Stomach (tissue), 9 donors: Measurements from ENCODE around the gene EFCAB10. TPM values are rescaled to one million over a fixed set of nuclear protein-coding genes. Genes with fewer than 3 reads are reported as not detected.

Source experiments
- DNase-seq, 2 donors: peaks; one replicate each; pipeline versions ENCODE4 v3.0.0 to v3.0.0-alpha.2; 2013 to 2019
- H3K27ac ChIP-seq, 5 donors: fragments of 200-600 bp in 4 of 5; sonication (generic) in 4 of 5; one replicate each; pipeline ENCODE4 v1.5.1; 2013 to 2019; ENCODE audit warnings: mild to moderate bottlenecking in 1 of 5, moderate library complexity in 1 of 5
- H3K27me3 ChIP-seq, 3 donors: fragments of 200-600 bp; sonication (generic); one replicate each; pipeline ENCODE4 v1.5.1; 2017 to 2019; ENCODE audit warnings: mixed run types in 1 of 3
- H3K36me3 ChIP-seq, 4 donors: fragments of 200-600 bp; sonication (generic); 1 replicate in 3 of 4; 2 replicates in 1 of 4; pipeline ENCODE4 v1.5.1; 2016 to 2019
- H3K4me1 ChIP-seq, 4 donors: fragments of 200-600 bp; sonication (generic); one replicate each; pipeline ENCODE4 v1.5.1; 2016 to 2019
- H3K4me3 ChIP-seq, 4 donors: fragments of 200-600 bp; sonication (generic) in 3 of 4; one replicate each; pipeline ENCODE4 v1.5.1; 2016 to 2019; ENCODE audit warnings: mild to moderate bottlenecking in 1 of 4
- H3K9me3 ChIP-seq, 4 donors: fragments of 200-600 bp; sonication (generic); one replicate each; pipeline ENCODE4 v1.5.1; 2016 to 2019
- EP300 ChIP-seq: sonication (generic); formaldehyde crosslinking; IDR thresholded peaks from one replicate; pipeline ENCODE4 v1.6.1; 2017; ENCODE audit warnings: antibody characterized with exemption
- POLR2A ChIP-seq, 4 donors: fragments of 450-650 bp; IDR thresholded peaks; one replicate each; pipeline ENCODE4 v1.6.1; 2016; ENCODE audit warnings: antibody characterized with exemption in 4 of 4, control low read depth in 2 of 4, mild to moderate bottlenecking in 1 of 4, moderate library complexity in 1 of 4
- POLR2AphosphoS5 ChIP-seq, 3 donors: sonication (generic); formaldehyde crosslinking; IDR thresholded peaks; one replicate each; pipeline ENCODE4 v1.6.1; 2016; ENCODE audit warnings: antibody characterized with exemption in 3 of 3
- WGBS, 5 donors: extraction: QIAGEN DNeasy Blood & Tissue Kit in 3 of 5; methylation state at CpG; one replicate each; pipeline versions ENCODE4 v1.1.5 to v1.1.7; 2013 to 2018; 5-methylcytosine and 5-hydroxymethylcytosine counted together
- intact Hi-C: fragments of 100-400 bp; cut with DNase I; formaldehyde crosslinking; loops from one replicate; pipeline ENCODE4 v1.15.1; 2023; ENCODE audit warnings: low total_unique reads
- polyA plus RNA-seq, 3 donors: library from polyadenylated mRNA; stranded (reverse); fragments of 200-250 nt; gene quantifications; one replicate each; pipeline ENCODE4 v1.2.3, GENCODE V29; 2013
- total RNA-seq, 5 donors: library from RNA; depleted of rRNA; stranded (reverse); fragments of >200 nt; gene quantifications; one replicate each; pipeline versions ENCODE4 v1.1.0 to v1.2.3, GENCODE V29; 2014 to 2016
- TF ChIP-seq, protein P1 (sequence below), 7 experiments: fragments of 450-650 bp in 4 of 7; fragments of 200-600 bp in 3 of 7; sonication (generic) in 3 of 7; IDR thresholded peaks; one replicate each; pipeline ENCODE4 v1.5.1; 2016 to 2019; ENCODE audit warnings: antibody characterized with exemption in 7 of 7, control low read depth in 2 of 7, mild to moderate bottlenecking in 1 of 7
- donor health status: healthy with polysubstance abuse.
- donor health status: Bipolar disorder and iron deficiency.
- donor health status: healthy.

EFCAB10 gene
- total and polyA plus RNA-seq, 8 donors = 1.5 TPM; not detected in 7

DNA sequence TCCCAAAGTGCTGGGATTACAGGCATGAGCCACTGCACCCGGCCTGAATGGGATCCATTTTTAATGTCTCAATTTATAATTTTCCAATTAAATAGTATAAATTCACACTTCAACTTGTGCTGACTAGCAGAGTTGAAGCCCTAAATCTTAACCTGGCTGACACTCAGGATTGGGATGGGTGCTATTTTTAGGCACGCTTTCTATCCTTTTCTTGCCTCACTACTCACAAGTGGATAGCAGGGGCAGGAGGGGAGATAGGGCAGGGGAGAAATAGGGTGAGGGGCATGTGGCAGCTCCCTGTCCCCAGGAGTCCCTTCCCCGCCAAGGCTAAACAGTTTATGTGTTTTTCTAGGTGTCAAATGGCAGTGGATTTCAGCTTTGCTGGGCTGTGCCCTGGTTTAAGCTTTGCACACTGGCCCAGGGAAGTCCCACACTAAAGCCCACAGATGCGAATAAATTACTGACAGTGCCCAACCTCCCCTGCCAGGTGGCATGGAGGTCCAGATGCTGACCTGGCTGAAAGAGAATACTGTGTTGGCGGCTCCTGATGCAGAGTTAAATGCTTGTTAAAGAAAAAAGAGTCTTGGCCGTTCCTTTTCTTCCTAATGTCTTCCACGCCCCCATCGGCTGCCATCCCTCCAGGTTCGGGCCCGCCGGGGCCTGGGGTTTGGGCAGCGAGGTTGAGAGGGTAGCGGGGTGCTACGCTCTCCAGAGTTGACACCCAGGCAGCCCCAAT lies 36.2 kb upstream of the EFCAB10 start:
- TF ChIP-seq, protein P1, sequence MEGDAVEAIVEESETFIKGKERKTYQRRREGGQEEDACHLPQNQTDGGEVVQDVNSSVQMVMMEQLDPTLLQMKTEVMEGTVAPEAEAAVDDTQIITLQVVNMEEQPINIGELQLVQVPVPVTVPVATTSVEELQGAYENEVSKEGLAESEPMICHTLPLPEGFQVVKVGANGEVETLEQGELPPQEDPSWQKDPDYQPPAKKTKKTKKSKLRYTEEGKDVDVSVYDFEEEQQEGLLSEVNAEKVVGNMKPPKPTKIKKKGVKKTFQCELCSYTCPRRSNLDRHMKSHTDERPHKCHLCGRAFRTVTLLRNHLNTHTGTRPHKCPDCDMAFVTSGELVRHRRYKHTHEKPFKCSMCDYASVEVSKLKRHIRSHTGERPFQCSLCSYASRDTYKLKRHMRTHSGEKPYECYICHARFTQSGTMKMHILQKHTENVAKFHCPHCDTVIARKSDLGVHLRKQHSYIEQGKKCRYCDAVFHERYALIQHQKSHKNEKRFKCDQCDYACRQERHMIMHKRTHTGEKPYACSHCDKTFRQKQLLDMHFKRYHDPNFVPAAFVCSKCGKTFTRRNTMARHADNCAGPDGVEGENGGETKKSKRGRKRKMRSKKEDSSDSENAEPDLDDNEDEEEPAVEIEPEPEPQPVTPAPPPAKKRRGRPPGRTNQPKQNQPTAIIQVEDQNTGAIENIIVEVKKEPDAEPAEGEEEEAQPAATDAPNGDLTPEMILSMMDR (IDR thresholded peaks at IDR 0.05) = no peak
- TF ChIP-seq POLR2A (IDR thresholded peaks at IDR 0.05) (no peak), POLR2AphosphoS5 (IDR thresholded peaks at IDR 0.05) (no peak), EP300 (no peak)
- no peak overlapping the region for H3K4me3 ChIP-seq
- WGBS, 5 donors = 94 to 98% (median 97%) methylated on average over 14 of the region's 14 CpGs
- no peak overlapping the region for H3K27ac ChIP-seq
- H3K9me3 ChIP-seq = no peaks in the 10 kb centered on the region
- H3K36me3 ChIP-seq = peaks cover 34 to 84% (median 78%) of the 10 kb centered on the region in 4 donors
- H3K27me3 ChIP-seq = no peaks in the 10 kb centered on the region
- DNase-seq = no peak
- H3K4me1 ChIP-seq = peaks cover 0 to 15% (median 6%) of the 10 kb centered on the region in 4 donors
- intact Hi-C loops = no loop called here

DNA sequence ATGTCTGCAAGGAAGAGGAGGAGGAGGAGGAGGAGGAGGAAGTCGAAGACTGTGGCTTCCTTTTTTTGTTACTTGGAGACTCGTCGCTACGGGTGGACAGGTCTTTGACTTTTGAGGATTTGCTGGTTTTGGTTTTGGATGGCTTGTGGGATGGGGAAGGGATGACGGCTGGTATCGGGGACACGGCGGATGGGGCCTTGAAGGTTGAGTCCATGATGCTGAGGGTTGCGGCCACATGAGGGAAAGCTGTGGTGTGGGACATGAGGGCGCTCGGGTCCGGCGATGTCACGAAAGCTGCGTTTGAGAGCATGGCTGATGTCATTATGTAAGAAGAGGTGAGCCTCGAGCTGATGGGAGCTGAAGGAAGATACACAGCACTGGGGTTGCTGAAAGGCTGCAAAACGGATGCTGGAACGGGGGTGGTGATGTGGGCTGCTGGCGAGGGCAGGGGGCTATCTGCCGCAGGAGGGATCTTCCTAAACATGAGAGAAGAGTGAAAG lies 33.1 kb upstream of the EFCAB10 start:
- intact Hi-C loops = no loop called here
- TF ChIP-seq EP300 (no peak), POLR2A (IDR thresholded peaks at IDR 0.05) (no peak), POLR2AphosphoS5 (IDR thresholded peaks at IDR 0.05) (no peak)
- TF ChIP-seq, protein P1 (IDR thresholded peaks at IDR 0.05) = no peak
- Histone ChIP-seq H3K27me3 (no peaks in the 10 kb centered on the region), H3K36me3 (peaks cover 29 to 75% (median 64%) of the 10 kb centered on the region in 4 donors), H3K27ac (no peak overlapping the region), H3K9me3 (no peaks in the 10 kb centered on the region), H3K4me3 (no peak overlapping the region), H3K4me1 (no peaks in the 10 kb centered on the region)
- WGBS, 5 donors = 88 to 95% (median 95%) methylated on average over 20 of the region's 20 CpGs
- DNase-seq = no peak

DNA sequence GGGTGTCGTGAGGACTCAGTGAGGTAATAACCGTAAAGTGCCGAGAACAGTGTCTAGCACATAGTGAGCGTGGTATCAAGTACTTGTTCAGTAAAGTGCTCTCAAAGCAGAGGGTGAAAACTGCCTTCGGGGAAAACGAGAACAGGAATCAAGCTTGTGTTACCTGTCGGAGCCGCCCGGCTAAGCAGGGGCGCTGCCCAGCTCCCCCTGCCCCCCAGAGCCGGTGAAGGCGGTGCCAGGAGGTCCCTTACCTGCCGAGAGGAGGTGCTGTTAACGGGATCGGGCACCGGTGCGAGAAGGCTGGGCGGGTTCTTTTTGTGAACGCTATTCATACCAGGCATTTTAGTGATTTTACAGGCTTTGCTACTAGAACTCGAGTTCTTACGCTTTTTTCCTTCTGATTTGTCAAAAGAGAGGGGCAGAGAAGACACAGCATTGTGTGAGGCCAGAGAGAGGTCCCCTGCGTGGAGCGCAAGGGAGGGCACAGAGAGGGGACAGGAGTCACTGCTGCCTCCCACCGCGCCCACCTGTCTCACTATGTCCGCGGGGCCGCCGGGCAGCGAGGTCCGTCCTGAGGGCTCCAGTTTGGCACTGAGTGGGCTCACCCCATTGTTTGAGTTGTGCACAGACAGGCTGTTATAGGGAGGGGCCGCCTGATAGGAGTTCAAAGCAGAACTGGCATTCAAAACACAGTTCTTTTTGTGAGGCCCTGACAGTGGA lies 32.5 kb upstream of the EFCAB10 start:
- WGBS, 5 donors = 94 to 97% (median 96%) methylated on average over 29 to 32 of the region's 32 CpGs
- no peaks in the 10 kb centered on the region for H3K9me3 ChIP-seq
- no peak overlapping the region for H3K27ac ChIP-seq
- intact Hi-C loops = no loop called here
- H3K27me3 ChIP-seq = no peaks in the 10 kb centered on the region
- DNase-seq = no peak
- no peak for TF ChIP-seq EP300
- TF ChIP-seq POLR2A (IDR thresholded peaks at IDR 0.05) = no peak
- no peak for TF ChIP-seq POLR2AphosphoS5 (IDR thresholded peaks at IDR 0.05)
- TF ChIP-seq, protein P1 (IDR thresholded peaks at IDR 0.05) = no peak
- H3K4me1 ChIP-seq = no peaks in the 10 kb centered on the region
- H3K4me3 ChIP-seq = no peak overlapping the region
- peaks cover 28 to 70% (median 63%) of the 10 kb centered on the region in 4 donors for H3K36me3 ChIP-seq

DNA sequence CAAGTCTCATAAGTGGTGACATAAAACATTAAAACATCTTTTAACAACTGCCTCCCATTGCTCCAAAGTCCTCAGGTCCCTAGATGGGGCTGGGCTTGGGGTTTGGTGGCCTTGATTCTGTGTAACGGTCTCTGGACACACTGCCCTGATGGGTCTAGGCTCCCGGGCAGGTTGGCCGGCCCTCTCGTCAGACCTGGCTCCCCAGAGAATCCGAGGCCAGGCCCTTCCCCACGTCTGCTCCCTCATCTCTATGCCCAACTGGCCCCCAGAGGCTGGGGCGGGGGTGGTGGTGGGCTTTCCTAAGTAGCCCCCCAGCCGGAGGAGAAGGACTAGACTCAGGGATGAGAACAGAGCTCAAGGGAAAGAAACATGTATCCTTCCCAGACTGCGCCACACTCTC lies 31.5 kb upstream of the EFCAB10 start:
- intact Hi-C loops = no loop called here
- H3K36me3 ChIP-seq = peaks cover 22 to 68% (median 55%) of the 10 kb centered on the region in 4 donors
- no peaks in the 10 kb centered on the region for H3K27me3 ChIP-seq
- H3K4me1 ChIP-seq = no peaks in the 10 kb centered on the region
- no peak for DNase-seq
- TF ChIP-seq, protein P1 (IDR thresholded peaks at IDR 0.05) = no peak
- TF ChIP-seq EP300 (no peak), POLR2A (IDR thresholded peaks at IDR 0.05) (no peak), POLR2AphosphoS5 (IDR thresholded peaks at IDR 0.05) (no peak)
- no peaks in the 10 kb centered on the region for H3K9me3 ChIP-seq
- H3K4me3 ChIP-seq = no peak overlapping the region
- H3K27ac ChIP-seq = no peak overlapping the region
- 94 to 98% (median 96%) methylated on average over 9 of the region's 9 CpGs for WGBS, 5 donors
